ENCODE measurements around the gene ENAH.

ENAH gene

GRCh38 chr1:225554216-225554812 is 98.6 kb downstream of the ENAH start:
- peak in 1 of 2 donors; percentile 35 for DNase-seq

DNA sequence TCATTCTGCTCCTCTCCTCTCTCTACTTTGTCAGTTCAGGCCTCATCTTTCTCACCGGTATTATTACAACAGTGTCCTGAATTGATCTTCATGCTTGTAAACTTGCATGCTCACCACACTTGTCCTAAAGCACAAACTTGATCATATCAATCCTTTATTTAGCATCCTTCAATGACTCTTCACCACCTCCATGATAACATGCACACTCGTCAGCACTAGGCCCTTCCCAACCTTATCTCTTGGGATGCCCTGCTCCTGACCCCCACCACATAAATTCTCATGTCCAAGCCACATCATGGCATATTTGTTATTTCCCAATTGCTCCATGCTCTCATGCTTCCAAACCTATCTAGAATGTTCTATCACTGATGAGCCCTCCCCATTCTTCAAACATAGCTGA is 103.1 kb downstream of the ENAH start:
- no peak for DNase-seq

DNA sequence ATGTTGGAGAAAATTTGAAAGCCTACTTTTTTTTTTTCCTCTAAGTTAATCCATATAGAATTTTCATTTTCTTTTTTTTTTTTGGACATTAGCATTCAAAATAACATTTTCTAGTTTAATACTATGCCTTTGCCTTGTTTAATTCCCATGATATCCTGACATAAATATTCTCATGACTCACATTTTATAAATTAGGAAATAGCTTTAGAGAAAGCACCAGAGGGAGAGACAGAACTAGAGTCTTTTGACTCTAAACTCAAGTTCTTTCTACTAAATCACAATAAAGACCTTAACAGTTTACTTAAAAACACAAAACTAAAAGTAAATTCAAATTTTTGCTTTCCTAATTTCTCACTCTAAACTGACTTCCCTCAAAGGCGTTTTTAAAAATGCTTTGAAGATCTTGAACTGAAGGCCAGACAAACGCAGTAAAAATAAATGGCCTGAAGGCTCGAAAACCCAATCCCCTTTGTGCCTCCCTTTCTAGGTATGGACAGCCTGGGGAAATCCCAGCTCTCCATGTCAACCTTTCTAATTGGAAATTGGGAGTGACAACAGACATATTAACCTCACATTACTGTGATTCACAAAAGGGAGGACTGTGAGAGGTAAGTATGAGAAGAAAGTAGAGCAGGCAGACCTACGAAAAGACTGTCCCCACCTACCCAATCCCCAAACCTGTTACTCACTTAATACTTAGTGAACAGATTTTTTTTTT is 104.6 kb downstream of the ENAH start:
- DNase-seq = no peak

DNA sequence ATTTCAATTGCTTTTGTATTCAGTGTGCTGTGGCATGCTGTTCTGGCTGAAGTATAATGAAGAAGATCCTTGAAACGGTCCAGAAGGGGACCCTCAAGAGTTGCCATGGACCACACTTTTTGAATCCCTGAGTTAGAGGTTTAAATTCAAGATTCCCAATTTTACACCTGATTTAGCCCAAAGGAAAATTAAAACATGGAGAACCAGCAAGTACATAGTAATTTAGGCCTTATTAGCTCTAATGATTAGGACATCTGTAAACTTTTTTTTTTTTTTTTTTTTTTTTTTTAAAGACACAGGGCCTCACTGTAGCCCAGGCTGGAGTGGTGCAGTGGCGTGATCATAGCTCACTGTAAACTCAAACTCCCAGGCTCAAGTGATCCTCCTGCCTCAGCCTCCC is 107.3 kb downstream of the ENAH start:
- DNase-seq = no peak

GRCh38 chr1:225544924-225545323 is 108.0 kb downstream of the ENAH start:
- DNase-seq = no peak

GRCh38 chr1:225544263-225544662 is 108.7 kb downstream of the ENAH start:
- DNase-seq = no peak

DNA sequence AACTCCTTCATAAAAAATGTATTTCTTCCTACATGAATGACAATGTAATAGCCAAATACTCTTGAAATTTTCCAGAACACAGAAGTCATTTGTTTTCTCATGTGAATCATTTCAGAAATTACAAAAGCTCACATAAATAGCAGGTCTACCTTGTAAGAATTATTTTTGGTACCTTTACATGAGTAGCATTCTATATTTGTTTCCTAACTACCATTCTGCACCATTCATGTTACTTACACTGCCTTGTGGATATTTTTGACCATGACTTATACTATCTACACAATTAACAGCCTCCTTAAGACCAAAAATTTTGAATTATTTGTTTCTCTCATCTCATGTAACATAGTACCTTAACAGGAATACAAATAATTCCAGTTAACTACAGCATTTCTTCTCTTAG is 109.6 kb downstream of the ENAH start:
- no peak for DNase-seq

GRCh38 chr1:225541383-225541782 is 111.5 kb downstream of the ENAH start:
- DNase-seq = no peak

- DNase-seq = no peak
Measured at GRCh38 chr1:225539575-225539974, 113.3 kb downstream of the ENAH start.

- DNase-seq = no peak
Measured at GRCh38 chr1:225539069-225539468, 113.9 kb downstream of the ENAH start.

DNA sequence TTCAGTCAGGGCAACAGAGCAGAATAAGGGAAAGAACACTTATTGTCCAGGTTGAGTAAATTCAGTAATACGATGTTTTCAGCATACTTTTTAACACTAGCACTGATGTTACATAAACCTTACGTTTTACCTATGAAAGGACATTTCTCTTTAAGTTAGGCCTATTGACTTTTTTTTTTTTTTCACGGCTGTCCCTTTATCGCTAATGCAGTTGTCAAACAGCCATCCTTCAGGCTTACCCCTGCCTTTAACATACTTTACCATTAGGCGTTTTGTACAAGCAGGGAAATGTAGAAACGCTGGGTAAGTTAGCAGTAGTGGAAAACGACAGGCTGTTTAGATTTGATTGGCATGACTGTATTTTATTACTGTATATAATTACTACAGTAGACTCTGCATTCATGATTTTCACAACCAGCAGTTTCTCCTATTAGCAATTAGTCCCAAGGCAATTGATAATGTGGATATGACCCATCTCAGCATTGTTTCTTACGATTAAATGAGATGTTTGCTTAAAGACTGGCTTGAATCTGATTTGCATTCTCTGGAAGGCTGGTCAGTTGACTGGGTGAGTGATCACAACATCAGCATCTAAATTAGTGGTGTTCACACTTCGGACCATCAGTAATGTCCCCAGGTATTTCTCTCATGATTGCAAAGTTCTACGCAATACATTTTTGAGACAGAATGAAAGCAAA is 115.2 kb downstream of the ENAH start:
- no peak for DNase-seq

GRCh38 chr1:225535280-225535679 is 117.6 kb downstream of the ENAH start:
- no peak for DNase-seq

DNA sequence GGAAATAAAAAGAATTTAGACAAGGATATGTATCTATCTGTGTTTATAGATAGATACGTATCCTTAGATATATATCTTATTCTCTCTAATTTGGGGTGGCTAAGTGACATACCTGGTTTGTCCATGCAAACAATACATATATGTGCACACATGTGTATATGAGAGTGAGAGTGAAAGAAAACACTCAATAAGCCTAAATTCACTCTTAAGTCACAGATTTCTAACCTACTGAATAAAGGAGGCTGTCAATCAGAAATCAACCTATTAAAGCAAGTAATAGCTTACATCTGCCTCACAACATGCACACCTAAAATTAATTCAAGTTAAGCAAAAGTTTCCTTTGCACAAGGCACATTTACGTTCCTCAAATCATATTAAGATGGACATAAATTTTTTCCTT is 118.2 kb downstream of the ENAH start:
- no peak for DNase-seq

DNA sequence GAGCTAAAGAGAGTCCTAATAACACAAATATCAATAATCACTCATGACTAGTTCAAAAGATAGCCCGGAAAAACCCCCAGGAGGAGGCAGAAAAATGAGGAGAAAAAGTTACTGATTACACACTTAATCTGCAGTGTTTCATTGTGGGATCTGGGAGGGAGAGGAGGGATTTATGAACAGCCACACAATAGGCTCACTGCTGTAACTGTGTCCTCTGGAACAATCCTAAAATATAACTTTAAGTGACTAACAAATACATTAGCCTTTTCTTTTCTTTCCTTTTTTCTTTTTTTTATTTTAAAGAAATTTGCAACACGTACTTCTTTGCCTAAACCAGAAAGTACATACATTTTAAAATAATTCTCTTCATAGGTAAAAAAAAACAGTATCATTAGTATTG is 118.8 kb downstream of the ENAH start:
- DNase-seq = no peak

- DNase-seq = no peak
Measured at GRCh38 chr1:225533238-225533637, 119.7 kb downstream of the ENAH start.

- DNase-seq = no peak
Measured at GRCh38 chr1:225532240-225532944, 120.5 kb downstream of the ENAH start.

DNA sequence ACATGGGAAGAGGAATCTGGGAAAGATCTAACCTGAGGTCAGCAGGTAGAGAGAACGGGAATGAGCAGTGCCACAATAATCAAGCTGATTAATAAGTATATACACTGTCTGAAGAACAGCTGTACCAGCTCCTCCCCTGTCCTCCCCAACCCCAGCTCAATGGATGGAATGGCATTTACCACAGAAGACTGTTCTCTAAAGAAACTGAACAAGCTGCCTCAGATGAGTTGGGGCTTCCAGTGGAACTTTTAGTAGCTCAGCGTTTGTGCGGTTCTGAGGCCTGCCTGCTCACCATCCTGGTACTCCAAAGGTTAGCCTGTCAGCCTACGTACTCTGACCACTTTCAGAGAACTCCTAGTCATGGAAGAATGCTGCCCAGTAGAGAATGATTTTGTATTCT is 123.2 kb downstream of the ENAH start:
- no peak for DNase-seq

DNA sequence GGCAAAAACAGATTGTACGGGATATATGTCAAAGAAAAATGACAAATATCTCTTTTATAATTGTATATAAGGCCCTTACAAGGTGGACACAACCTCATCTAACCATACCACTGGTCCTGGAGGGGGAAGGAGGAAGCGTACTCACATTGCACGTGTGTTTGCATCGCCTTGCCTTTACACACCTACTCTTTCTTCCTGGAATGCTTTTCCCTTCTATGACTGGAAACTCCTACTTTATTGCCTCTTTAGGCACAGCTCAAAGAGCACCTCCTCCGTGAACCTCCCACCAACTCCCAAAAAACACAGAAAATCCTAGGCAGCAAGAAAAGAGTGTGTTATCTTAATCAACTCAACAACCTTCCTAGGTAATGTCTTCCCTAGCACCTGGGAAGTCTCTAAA is 125.3 kb downstream of the ENAH start:
- DNase-seq = no peak

- no peak for DNase-seq
Measured at GRCh38 chr1:225526878-225527277, 126.0 kb downstream of the ENAH start.

- DNase-seq = no peak
Measured at GRCh38 chr1:225525377-225525776, 127.5 kb downstream of the ENAH start.

DNA sequence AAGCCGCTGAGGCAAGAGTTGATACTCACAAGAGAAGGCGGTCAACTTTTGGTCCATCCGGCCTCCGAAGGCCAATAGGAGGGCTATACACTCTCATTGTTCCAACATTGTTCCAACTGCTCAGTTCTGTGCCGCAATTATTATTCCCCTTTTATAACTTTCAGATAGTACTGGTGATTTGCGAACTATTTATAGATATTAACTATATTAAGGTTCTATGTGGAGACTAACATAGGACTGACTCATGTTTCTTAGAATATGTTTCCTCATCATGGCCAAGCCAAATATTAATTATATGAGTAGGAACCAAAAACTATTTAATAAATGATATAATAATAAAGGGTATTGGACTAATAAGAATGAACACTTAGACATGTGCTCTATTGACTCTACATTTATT is 128.4 kb downstream of the ENAH start:
- DNase-seq = no peak

DNA sequence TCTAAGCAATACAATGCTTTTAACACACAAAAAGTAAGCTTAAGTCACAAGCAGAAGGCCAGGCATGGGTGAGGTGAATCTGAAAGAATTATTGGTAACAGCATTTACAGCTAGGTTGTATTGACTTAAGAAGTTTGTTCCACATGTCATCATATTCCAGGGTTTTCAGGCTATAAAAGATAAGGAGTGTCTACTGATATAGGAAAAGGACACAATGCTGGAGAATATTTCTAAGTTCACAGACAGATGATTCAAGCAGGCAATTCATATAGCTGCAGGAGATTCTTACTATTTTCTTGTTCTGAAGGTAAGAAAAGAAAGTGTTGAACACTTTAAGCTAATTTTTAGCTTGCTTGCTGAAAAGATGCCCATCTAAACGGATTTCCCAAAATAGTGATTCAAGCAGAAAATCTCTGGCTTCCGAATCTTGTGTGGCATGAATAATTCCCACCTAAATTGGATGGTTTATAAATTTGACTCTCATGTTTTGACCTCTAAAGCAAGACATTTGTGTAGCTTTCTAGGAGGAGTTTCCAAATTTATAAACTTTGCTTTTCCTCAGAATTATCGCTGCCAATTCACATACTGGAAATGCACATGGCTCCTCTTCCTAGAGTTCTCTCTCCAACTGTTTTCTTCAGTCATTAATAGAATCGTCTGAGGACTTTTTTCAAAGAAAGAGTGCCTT is 129.5 kb downstream of the ENAH start:
- no peak for DNase-seq

Data from CD4-positive, alpha-beta T cell treated with Interleukin-1 beta for 1 hour (primary cell).